DOHH2 (cell line): Measurements from ENCODE around the gene SNX9.

Experiments
- EZH2phosphoT487 ChIP-seq: fragments of 200-600 bp; sonication (generic); IDR thresholded peaks from 2 replicates; pipeline ENCODE4 v1.6.1; 2017; ENCODE audit warnings: borderline replicate concordance, mild to moderate bottlenecking, antibody characterized with exemption, low read length, moderate library complexity, mixed read lengths
- TF ChIP-seq, protein P1 (sequence below): fragments of 200-600 bp; sonication (generic); IDR thresholded peaks from one replicate; pipeline ENCODE4 v1.5.1; 2014; ENCODE audit warnings: antibody characterized with exemption, mild to moderate bottlenecking, low read depth, low read length; ENCODE audit not compliant: poor library complexity, severe bottlenecking

DNA sequence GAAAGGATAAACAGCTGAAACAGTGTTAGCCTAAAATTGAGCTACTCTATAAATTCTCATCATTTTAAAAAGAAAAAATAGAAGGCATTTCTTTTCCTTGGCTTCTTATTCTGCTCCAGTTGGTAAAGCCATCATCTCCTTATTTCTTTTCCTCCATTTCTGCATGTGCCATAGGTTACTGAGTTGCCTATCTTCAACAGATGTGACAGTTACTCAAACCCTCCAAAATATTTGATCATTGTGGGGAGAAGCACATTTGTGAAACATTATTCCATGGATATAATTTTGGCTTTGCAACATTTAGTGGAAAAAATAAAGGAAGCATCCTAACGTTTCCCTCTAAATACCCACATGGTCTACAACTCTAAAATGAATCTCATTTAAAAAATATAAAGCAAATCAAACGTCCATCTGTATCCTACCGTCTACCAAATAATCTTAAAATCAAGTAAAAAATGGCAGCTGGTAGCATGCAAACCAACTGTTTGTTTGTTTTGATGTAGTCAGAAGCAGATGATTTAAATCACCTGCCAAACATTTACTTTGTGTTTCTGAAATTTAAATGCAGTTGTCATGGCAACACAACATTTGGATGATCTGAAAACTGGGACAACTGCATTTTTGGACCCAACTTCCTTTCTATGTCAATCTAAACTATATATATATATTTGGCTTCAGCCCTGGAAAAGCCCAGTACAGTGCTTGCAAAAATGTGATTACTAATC lies 16.8 kb upstream of the SNX9 start:
- TF ChIP-seq, protein P1, sequence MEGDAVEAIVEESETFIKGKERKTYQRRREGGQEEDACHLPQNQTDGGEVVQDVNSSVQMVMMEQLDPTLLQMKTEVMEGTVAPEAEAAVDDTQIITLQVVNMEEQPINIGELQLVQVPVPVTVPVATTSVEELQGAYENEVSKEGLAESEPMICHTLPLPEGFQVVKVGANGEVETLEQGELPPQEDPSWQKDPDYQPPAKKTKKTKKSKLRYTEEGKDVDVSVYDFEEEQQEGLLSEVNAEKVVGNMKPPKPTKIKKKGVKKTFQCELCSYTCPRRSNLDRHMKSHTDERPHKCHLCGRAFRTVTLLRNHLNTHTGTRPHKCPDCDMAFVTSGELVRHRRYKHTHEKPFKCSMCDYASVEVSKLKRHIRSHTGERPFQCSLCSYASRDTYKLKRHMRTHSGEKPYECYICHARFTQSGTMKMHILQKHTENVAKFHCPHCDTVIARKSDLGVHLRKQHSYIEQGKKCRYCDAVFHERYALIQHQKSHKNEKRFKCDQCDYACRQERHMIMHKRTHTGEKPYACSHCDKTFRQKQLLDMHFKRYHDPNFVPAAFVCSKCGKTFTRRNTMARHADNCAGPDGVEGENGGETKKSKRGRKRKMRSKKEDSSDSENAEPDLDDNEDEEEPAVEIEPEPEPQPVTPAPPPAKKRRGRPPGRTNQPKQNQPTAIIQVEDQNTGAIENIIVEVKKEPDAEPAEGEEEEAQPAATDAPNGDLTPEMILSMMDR = no peak
- no peak for TF ChIP-seq EZH2phosphoT487
